ENCODE results near the gene GPBAR1. TPM values are rescaled to one million over a fixed set of nuclear protein-coding genes. Genes with fewer than 3 reads are reported as not detected.

GPBAR1 gene
- total RNA-seq, 3 donors from 2014 or later: 0.64 to 3.7 (median 3.3) TPM

DNA sequence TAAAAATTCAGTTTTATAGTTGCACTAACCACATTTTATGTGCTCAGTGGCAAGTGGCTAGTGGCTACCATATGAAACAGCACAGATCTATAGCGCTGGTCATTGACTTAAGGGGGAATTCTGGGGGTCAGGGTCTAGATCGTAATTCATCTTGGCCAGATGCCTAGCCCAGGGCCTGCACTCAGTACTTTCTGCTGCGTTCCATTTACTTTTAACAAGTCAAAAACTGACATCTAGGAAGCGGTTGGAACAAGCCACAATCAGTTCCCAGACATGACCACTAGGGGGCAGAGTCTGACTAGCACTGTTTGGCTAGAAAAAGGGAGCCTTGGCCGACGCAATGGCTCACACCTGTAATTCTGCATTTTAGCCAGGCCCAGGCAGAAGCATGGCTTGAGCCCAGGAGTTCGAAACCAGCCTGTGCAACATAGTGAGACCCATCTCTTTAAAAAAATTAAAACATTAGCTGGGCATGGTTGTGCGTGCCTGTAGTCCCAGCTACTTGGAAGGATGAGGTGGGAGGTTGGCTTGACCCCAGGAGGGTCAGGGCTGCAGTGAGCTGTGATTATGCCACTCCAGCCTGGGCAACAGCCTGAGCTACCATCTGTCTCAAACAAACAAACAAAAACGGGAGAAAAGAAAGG lies 40.5 kb downstream of the GPBAR1 start:
- TF ChIP-seq, protein P1, sequence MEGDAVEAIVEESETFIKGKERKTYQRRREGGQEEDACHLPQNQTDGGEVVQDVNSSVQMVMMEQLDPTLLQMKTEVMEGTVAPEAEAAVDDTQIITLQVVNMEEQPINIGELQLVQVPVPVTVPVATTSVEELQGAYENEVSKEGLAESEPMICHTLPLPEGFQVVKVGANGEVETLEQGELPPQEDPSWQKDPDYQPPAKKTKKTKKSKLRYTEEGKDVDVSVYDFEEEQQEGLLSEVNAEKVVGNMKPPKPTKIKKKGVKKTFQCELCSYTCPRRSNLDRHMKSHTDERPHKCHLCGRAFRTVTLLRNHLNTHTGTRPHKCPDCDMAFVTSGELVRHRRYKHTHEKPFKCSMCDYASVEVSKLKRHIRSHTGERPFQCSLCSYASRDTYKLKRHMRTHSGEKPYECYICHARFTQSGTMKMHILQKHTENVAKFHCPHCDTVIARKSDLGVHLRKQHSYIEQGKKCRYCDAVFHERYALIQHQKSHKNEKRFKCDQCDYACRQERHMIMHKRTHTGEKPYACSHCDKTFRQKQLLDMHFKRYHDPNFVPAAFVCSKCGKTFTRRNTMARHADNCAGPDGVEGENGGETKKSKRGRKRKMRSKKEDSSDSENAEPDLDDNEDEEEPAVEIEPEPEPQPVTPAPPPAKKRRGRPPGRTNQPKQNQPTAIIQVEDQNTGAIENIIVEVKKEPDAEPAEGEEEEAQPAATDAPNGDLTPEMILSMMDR (IDR thresholded peaks at IDR 0.05): peak; percentile 97
- peak; percentile 98 for ATAC-seq
- intact Hi-C loops (cut with DNase I, micrococcal nuclease): loop anchor here in 1 of 2 donors (10.0 kb wide), 1 partner anchor 54 kb away; the partner anchor contains the start of gene CATIP
- DNase-seq: peak in 2 of 3 donors; percentile 79 to 94
- no peaks in the 10 kb centered on the region for H3K36me3 ChIP-seq (ENCODE audit: low read depth)
- no peaks in the 10 kb centered on the region for H3K9me3 ChIP-seq
- H3K4me1 ChIP-seq (ENCODE audit: low read depth): no peaks in the 10 kb centered on the region
- H3K4me3 ChIP-seq: no peak overlapping the region

DNA sequence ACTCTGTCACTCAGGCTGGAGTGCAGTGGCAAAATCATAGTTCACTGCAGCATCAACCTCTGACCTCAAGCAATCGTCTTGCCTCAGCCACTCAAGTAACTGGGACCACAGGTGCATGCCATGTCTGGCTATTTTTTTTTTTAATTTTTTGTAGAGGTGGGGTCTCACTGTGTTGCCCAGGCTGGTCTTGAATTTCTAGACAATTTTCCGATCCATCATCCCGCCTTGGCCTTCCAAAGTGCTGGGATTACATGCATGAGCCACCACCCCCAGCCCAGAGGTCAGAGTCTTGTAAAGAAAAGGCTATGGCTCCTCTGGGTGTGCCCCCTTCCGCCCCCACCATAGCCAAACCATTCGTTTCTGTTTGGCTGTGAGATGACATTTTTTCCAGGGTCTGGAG lies 44.6 kb downstream of the GPBAR1 start:
- DNase-seq: no peak
- no peak overlapping the region for H3K4me3 ChIP-seq
- no peaks in the 10 kb centered on the region for H3K9me3 ChIP-seq
- no peaks in the 10 kb centered on the region for H3K36me3 ChIP-seq (ENCODE audit: low read depth)
- TF ChIP-seq, protein P1 (IDR thresholded peaks at IDR 0.05): no peak
- peaks cover 3% of the 10 kb centered on the region for H3K4me1 ChIP-seq (ENCODE audit: low read depth)
- intact Hi-C loops (cut with DNase I, micrococcal nuclease): loop anchor here in 1 of 2 donors (10.0 kb wide), 1 partner anchor 49 kb away; the partner anchor contains the start of gene CATIP
- ATAC-seq: no peak

DNA sequence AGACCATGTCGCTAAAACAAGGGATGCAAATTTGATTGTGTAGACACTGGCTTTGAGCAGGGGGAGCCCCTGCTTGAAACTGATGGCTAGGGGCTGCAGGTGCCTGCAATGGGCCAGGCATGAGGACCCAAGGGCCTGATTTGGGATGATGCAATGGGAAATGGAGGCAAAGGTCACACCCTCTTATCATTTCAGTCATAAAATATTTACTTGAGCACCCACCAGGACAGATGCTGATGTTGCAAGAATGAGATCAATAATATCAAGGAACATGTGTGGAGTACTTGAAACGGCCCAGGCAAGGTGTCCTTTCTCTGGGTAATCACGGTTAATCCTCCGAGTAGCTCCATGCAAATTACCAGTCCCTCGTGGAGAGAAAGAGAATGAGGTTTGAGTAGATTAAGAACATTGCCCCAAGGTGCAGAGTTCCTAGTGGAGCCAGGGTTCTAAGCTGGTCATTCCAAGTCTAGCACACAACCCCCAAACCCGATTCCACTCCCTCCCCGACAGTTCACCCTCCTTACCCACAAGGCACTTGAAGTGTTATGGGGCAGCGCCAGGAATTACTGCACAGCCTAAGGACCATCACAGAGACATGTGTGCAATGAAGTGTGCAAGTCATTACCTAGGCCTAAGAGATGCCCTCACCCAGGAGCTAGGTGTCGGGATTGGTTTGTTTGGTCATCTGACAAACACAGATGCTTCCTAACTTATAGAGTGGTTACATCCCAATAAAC lies 45.5 kb downstream of the GPBAR1 start:
- DNase-seq: no peak
- H3K4me1 ChIP-seq (ENCODE audit: low read depth): peaks cover 3% of the 10 kb centered on the region
- ATAC-seq: no peak
- no peaks in the 10 kb centered on the region for H3K9me3 ChIP-seq
- no peak overlapping the region for H3K4me3 ChIP-seq
- TF ChIP-seq, protein P1 (IDR thresholded peaks at IDR 0.05): no peak
- H3K36me3 ChIP-seq (ENCODE audit: low read depth): no peaks in the 10 kb centered on the region
- intact Hi-C loops (cut with DNase I, micrococcal nuclease): loop anchor here in 1 of 2 donors (10.0 kb wide), 1 partner anchor 48 kb away; the partner anchor contains the start of gene CATIP

DNA sequence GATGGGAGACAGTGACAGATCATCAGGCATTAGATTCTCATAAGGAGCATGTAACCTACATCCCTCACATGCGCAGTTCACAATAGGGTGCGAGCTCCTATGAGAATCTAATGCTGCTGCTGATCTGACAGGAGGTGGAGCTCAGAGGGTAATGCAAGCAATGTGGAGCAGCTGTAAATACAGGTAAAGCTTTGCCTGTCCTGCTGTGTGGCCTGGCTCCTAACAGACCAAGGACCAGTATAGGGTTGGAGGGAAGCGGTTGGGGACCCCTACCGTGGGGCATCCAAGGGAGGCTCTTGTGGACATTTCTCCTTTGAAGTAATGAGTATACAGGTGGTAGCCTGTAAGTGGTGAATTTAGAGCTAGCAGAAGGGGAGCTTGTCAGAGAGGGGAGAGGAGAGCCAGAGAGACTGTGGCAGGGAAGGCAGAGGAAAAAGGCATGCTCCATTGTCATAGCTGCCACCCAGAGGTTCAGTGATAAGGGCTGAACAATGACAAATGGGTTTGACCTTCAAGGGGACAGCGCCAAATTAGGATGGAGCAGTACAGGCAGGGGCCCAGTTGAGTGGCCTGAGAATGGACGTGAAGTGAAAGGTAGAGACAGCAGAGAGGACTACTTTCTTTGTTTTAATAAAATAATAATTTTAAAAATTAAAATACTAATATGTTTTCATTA lies 46.7 kb downstream of the GPBAR1 start:
- intact Hi-C loops (cut with DNase I, micrococcal nuclease): loop anchor here in 1 of 2 donors (10.0 kb wide), 1 partner anchor 47 kb away; the partner anchor contains the start of gene CATIP

More for the DNA sequence above, 46.7 kb downstream of the GPBAR1 start:
- no peak for DNase-seq
- H3K4me1 ChIP-seq (ENCODE audit: low read depth): peaks cover 3% of the 10 kb centered on the region
- no peaks in the 10 kb centered on the region for H3K36me3 ChIP-seq (ENCODE audit: low read depth)
- TF ChIP-seq, protein P1 (IDR thresholded peaks at IDR 0.05): no peak
- no peak for ATAC-seq
- H3K4me3 ChIP-seq: no peak overlapping the region
- no peaks in the 10 kb centered on the region for H3K9me3 ChIP-seq
